GM18520 (cell line): ENCODE data around the gene HAP1.

Experiments used
- ATAC-seq: cut with Tn5 transposase; IDR thresholded peaks from one replicate; pipeline ENCODE4 v1.9.1; 2021; ENCODE audit not compliant: unreplicated experiment

Gene HAP1

GRCh38 chr17:41763327-41763726 lies 28.9 kb upstream of the HAP1 start:
- ATAC-seq, result no peak

DNA sequence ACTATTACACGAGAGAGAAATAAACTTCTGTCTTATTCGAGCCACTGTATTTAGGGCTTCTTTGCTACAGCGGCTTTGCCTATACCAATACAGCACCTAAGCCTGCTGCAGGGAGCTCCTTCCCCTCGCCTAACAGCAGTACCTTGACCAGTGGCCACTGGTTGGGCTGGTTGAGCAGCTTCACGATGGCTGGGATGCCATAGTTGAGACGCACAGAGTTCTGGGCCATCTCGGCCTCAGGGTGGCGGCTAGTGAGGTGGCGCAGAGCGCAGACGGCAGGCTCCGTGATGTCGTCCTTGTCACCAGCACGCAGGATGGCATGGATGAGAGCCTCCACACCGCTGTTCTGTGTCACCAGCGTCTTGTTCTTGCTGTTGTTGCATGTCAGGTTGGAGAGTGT lies 28.4 kb upstream of the HAP1 start:
- ATAC-seq, result no peak

DNA sequence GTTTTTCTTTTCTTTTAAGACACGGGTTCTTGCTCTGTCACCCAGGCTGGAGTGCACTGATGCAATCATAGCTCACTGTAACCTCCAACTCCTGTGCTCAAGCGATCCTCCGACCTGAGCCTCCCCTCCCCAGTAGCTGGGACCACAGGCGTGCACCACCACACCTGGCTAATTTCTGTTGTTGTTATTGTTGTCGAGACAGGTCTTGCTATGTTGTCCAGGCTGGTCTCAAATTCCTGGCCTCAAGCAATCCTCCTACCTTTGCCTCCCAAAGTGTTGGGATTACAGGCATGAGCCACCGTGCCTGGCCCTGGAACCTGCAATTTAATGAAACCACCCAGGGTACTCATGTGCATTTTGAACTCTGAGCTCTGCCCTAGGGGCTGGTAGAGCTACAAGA lies 27.9 kb upstream of the HAP1 start:
- ATAC-seq, result no peak

DNA sequence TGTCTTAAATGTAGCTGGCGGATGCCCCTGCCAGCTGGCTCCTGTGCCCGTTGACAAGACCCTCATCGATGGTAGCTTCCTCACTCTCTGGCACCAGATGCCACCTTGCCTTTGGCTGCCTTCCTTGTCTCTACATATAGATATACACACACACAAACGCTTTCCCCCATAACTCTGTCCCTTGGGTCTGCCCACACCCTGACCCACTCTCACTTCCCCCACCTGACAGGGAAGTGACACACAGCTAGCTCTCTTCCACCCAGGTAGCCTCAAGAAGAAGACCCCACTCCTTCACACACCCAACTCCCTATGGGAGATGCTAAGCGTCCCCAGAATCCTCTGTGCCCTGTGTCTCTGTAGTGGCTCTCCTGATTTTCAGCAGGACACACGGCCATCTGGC lies 26.4 kb upstream of the HAP1 start:
- ATAC-seq, result no peak

- no peak for ATAC-seq
Measured at GRCh38 chr17:41758601-41759000, 24.2 kb upstream of the HAP1 start.

DNA sequence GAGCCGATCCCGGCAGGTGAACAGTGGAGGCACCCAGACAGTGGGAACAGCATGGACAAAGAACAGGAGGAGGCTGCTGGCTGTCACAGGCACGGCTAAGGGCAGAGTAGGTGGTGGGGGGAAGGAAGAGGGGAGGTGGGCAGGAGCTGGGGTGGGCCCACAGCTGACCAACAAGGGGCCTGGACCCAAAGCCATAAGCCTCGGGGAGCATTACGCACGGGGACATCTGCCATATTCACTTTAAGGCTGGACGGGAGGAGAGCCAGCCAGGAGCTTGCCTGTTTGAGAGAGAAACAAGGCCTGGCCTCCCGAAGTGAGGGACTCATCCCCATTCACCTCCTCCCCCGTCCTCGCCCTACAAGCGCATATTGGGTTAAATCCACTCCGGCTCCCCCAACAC lies 19.6 kb upstream of the HAP1 start:
- no peak for ATAC-seq

GRCh38 chr17:41751288-41751687 lies 16.8 kb upstream of the HAP1 start:
- ATAC-seq, result no peak

- ATAC-seq, result no peak
Measured at GRCh38 chr17:41750862-41751261, 16.4 kb upstream of the HAP1 start.

- ATAC-seq, result no peak
Measured at GRCh38 chr17:41748275-41748674, 13.8 kb upstream of the HAP1 start.

DNA sequence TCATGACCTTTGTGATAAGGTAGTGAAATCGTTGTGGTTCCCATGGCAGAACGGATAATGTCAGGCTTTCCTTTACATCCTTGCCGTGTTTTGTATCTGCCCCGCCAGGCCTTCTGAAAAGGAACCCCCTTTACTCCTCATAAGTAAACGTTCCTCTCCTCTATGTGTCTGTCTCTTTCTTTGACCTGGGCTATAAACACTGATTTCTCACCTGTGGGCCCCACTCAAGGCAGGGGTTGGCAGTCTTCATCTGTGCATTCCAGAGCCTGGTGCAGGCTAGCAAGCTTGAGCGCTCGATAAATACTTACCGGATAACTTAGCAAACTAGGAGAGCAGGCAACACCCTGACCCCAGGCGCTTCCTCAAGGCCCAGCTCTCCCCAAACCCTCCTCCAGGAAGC lies 7.3 kb upstream of the HAP1 start:
- ATAC-seq, result no peak

DNA sequence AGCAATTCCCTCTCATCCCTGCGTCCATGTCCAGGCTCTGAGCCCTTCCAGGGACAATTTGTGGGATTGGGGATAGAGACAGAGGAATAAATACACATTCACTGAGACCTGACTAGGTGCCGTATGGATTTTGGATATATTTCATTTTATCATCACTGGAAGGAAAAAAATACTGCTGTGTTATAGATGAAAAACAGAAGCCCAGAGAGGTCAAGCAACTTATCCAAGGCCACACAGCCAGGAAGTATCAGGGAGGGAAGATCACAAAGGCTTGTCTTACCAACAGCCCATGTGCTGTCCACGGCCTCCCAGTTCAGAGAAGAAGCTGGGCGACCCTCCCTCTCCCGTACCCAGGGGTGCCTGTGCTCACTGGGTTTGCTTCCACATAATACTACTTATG lies 6.1 kb upstream of the HAP1 start:
- ATAC-seq, result no peak

DNA sequence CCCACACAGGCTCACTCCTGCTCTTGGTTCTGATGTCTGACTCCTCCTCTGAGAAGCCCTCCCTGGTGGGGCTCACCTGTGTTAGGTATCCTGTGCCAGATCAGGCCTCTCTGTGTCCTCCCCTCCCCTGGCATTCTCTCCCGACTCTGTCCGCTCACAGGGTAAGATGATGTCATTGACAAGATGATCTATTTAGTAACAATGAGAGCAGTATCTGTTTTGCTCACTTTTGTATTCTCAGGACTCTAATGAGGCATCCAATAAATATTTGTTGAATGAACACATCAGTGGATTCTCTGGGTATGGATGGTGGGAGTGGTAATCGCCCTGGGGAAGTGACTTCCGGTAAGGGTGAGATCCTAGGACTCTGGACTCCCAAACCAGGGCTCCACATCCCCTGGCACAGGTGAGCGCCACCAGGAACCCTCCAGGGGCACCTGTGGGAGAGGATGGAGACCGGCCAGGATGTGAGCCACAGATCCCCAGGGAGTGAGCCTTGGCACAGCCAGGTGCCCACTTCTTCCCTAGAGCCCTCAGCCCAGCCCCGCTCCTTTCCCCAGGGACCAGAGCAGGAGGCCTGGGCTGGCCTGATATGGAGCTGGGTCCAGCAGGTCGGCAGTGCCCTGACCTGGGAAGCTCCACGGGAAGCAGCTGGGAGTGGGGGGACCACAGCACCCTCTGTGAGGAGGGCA lies 5.4 kb upstream of the HAP1 start:
- ATAC-seq, result no peak

DNA sequence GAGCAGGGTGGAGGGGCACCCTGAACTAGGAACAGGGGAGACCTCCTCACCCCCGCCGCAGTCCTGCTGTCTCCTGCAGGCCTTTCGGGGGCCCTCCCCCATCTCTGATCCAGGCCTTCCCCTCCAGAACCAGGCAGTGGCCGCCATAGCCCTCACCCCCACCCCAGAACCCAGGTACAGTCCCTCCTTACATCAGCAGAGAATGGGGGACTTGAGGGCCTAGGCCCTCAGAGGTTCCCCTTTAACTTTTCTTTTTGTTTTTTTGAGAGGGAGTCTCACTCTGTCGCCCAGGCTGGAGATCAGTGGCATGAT lies 4.3 kb upstream of the HAP1 start:
- no peak for ATAC-seq

GRCh38 chr17:41738077-41738800 lies 3.8 kb upstream of the HAP1 start:
- ATAC-seq, result no peak

GRCh38 chr17:41737680-41738023 lies 3.2 kb upstream of the HAP1 start:
- no peak for ATAC-seq

DNA sequence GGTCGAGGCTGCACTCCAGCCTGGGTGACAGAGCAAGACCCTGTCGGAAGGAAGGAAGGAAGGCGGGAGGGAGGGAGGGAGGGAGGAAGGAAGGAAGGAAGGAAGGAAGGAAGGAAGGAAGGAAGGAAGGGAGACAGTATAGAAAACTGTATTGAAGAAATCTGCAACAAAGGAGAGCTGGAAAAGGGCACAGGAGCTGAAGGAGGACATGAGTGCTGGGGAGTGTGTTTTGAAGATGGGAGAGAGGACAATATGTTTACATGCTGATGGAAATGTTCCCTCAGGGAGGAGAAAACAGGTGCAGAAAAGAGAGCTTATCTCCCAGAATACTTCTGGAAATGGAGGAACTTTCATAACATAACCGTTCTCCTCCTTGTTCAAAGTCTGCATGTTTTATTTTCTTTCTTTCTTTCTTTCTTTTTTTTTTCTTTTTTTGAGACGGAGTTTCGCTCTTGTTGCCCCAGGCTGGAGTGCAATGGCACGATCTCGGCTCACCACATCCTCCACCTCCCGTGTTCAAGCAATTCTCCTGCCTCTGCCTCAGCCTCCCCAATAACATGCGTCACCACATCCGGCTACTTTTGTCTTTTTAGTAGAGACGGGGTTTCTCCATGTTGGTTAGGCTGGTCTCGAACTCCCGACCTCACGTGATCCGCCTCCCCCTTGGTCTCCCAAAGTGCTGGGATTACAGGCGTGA lies 2.7 kb upstream of the HAP1 start:
- no peak for ATAC-seq

GRCh38 chr17:41735744-41736143 lies 1.3 kb upstream of the HAP1 start:
- no peak for ATAC-seq

DNA sequence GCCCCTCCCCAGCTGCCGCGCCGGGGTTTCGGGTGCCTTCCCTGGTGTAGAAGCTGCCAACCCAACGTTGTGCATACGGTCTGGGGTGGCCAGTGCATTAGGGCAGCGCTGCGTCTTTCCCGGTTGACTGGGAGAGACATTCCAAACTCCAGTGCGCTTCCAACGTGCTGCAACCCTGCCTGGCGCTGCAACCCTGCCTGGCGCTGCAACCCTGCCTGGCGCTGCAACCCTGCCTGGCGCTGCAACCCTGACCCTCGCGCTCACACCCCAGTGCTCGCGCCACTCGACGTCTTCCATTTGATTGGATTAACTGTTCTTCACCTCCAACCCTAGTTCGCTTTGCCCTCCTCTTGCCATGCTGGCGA lies 488 bp upstream of the HAP1 start:
- ATAC-seq, result no peak

GRCh38 chr17:41733348-41734138 lies 900 bp downstream of the HAP1 start:
- ATAC-seq, result no peak

DNA sequence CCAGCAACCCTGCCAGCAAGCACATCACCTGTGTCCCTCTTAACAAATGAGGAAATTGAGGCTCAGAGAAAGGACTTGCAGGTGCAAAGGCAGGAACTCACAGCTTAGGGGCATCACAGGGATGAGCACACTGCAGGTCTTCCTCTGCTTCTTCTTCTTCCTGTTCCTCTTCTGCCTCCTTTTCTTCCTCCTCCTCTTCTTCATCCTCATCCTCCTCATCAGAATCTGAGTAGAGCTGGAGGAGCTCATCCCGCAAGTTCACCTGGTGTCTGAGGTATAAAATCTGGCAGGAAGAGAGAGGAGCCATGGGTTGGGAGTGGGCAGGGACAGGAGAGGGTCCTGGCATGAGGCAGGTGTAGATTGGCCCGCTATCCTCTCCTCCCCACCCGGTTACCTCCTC lies 2.6 kb downstream of the HAP1 start:
- no peak for ATAC-seq

- no peak for ATAC-seq
Measured at GRCh38 chr17:41730479-41730878, 4.0 kb downstream of the HAP1 start.

DNA sequence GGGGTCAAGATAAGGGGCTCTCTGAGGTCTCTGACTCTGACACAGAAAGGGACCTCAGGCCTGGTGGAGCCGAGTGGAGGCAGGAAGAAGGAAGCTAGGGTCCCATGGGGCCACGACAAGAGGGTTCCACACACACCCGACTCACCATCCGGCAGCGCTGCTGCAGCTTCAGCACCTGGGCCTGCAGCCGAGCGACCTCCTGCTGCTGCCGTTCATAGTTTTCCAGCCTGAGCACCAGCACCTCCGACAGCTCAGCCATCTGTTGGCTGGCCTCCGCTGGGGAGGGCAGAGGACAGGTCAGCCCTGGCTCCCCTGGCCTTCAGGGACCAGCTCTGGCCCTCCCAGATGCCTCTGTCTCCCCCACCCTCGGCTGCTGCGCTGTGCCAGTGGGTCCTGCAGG lies 6.4 kb downstream of the HAP1 start:
- no peak for ATAC-seq
